Middle frontal gyrus (tissue), 1 donor: ENCODE measurements around the gene COL5A2.

Experiments used
- DNase-seq: peaks from one replicate; pipeline ENCODE4 v3.0.0-alpha.2; 2015; ENCODE audit warnings: low spot score; ENCODE audit errors: extremely low spot score

COL5A2 gene

DNA sequence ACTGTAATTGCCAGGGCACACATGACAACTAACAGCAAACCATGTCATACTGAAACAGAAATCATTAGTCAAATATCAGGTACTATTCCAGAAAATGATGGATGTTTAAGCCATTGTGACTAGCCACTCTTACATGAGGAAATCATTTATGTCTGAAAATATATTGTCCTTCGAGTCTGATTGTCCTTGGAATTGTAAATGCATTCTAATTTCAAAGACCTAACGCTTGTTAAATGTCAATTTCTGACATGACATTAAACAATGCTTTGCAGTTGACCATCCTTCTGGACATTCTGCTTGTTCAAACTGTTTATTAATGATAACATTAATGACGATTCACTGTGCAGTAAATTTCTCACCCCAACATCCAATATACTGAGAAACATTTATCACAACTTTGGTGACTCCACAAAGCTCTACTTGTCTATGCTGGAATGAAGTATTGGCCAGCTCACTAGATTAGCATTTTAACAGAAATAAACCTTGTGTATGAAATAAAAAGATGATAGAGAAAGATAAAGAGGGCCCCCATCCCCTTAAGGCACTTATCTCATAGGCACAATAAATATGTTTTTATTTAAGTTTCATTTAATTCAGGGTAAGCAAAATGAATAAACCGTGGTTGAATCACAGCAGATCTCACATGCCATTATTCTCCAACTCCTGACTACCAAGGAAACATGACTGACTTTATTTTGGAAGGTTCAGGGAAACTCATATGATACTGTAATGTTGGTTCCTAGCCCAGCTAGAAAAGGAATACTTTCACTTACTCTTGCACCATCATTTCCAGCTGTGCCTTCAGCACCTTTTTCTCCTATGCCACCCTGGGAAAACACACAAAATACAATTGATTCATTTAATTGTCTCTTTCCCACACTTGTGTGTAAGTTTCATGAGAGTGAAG is 123.1 kb downstream of the COL5A2 start:
- no peak for DNase-seq

DNA sequence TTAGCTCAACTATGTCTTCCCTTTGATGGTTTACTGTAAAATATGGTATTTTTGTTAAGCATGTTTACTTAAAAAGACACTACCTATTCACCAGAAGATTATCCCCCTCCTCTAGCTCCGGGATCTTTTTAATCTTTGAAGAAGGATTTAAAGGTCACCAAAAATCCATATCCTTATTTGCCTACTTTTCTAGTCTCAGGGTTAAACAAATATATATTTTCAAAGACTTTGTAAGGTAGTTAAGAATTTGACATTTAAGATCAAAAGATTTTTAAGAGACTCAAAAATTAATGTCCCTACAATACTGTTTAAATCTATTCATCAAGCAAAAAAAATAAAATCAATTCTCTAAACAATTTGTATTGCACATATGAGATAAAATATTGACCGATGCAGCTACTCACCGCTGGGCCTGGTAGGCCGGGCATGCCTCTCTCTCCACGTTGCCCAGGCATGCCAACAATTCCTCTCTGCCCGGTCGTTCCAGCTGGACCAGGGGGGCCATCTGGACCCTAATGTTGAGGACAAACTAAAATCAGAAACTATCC is 129.3 kb downstream of the COL5A2 start:
- no peak for DNase-seq

DNA sequence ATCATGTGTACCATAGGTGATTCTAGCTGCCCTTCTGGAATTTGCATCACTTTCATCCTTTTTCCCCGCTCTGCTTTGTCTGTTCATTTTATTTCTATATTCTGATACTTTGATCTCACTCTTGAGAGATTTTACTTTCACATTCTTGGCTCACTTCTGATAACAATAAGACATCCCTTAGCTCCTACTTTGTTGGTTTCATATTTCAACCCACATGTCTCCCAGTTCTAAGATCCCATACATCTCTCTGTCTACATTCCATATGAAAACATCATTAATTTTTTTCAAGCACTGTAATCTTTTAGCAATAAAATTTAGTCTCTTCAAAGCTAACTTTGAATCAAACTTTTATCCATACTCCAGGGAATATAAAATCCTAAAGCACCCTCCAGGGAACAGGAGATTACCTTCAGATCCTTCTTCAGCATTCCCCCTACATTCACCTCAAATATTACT is 129.8 kb downstream of the COL5A2 start:
- DNase-seq = no peak

- no peak for DNase-seq
Measured at GRCh38 chr2:189048189-189048588, 131.4 kb downstream of the COL5A2 start.

GRCh38 chr2:189047171-189047888 is 132.2 kb downstream of the COL5A2 start:
- DNase-seq = no peak

GRCh38 chr2:189046320-189046719 is 133.2 kb downstream of the COL5A2 start:
- DNase-seq = no peak

- DNase-seq = no peak
Measured at GRCh38 chr2:189045836-189046235, 133.7 kb downstream of the COL5A2 start.

- no peak for DNase-seq
Measured at GRCh38 chr2:189037518-189037917, 142.0 kb downstream of the COL5A2 start.

DNA sequence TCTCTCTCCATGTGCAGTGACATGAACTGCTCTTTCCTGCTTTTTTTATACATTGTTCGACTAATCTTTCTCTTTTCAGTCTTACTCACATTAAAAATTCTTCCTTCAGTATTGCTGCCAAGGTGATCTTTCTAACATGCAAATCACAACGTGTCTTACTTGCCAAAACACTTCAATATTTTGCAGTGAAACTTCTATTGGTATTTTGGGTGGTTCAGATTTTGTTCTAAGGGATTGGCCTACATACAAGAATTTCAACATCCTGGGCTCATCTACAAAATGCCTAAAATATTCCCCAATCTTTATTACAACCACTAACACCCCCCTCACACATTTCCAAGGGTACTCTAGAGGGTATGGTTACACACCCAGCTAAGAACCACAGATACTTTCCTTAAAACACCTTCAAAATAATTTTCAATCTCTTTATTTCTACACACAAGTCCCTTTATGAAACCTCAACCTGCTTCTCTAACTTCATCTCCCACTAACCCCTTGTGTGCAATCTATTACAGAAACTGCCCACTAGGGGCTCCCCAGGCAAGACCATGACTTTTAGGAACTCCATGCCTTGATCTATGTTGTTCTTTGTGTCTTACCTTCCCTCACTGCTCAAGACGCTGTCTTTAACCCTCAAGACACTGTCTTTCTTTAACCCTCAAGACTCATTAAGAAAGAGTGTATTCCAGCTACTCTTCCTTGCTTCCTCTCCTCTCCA is 154.5 kb downstream of the COL5A2 start:
- no peak for DNase-seq

GRCh38 chr2:189022492-189022891 is 157.1 kb downstream of the COL5A2 start:
- DNase-seq = no peak

- DNase-seq = no peak
Measured at GRCh38 chr2:189022053-189022481, 157.5 kb downstream of the COL5A2 start.

DNA sequence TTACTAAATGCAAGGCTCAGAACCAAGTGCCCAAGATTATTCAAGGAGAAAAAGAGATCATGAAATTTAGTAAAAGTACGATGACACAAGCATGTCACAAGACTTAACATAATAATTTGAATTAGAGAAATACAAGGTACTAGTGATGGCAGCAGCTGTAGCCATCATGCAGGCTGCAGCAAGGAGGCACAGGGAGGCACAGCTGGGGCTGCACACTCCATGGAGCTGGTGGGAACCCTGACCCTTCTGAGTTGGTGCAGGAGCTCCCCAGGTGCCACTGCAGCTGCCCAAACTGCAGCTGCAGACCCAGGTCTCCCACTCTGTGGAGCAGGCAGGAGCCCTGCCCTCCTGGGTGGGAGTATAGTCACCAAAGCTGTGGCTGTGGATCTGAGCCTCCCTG is 159.4 kb downstream of the COL5A2 start:
- DNase-seq = no peak

DNA sequence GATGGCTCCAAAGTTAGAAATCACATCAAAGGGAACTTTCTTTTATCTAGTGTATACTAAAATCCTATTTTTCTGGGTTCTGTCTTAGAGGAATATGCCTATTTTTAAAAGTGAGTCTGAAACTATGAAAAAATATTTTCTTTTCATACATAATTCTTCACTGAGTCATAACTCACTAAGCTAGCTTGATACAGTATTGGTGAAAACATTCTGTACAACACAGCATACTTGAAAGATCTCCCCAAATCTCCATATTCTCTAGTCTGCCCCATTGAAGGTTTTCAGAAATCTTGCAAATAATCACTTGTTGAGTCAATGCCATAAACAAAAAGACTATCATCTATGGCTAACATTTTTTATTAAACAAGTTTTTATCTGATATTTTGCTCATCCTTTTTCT is 160.9 kb downstream of the COL5A2 start:
- no peak for DNase-seq

- no peak for DNase-seq
Measured at GRCh38 chr2:189016311-189016861, 163.2 kb downstream of the COL5A2 start.

- DNase-seq = no peak
Measured at GRCh38 chr2:189015359-189015758, 164.2 kb downstream of the COL5A2 start.

DNA sequence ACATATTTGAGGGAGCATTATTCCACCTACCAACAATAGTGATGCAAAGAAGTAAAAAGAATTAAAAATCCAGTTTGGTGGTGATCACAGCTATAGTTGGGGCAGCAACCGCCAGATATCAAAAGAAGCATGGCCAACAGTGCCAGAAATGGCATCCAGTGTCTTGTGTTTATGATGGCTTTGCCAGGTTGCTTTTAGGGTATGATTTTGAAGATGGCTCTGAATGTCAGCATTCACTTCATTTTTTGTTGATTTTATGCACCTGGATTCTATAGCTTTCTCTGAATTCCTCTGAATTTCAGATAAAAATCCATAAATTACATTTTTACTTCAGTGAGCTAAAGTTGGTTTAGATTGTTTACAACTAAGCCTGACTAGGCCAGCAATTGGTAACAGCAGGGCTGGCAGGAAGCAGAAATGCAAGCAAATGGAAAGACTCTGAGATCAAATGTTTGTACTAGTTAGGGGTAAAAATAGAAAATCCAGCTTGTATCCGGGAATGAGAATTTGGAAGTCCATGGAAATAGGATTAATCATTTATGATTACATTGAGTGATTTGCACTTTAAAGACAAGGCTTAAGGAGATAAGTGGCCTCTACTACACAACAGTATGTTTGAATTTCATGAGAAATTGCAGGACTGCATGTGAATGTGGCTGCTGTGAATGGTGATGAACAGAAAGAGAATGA is 165.0 kb downstream of the COL5A2 start:
- DNase-seq = no peak

DNA sequence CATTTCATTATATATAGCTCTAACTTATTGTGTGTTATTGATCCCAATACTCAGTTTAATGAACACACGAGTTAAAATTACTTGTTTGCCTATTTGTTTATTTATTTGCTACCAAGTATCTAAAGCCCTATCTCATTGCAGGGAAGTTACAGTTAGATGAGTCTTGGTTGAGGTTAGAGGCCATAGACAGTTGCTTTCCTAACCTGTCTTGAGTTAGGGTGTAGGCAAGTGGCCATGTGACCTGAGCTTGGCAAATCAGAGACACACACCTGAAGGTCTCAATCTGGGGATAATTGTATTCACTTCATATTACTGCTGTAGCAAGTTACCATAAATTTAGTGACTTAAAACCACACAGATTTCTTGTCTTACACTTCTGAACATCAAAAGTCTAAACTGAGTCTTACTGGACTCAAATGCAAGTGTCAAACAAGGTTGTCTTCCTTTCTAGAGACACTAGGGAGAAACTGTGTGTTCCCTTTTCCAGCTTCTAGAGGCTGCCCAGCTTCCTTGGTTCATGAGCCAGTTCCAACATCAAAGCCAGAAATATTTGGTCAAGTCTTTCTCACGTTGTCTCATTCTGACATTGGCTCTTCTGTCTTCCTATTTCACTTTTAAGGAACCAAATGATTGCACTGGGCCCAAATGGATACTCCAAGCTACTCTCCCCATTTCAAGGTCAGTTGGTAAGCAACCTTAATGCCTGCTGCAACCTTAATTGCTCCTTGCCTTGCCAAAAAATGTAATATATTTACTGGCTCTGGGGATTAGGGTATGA is 165.7 kb downstream of the COL5A2 start:
- DNase-seq = no peak

GRCh38 chr2:189013031-189013430 is 166.5 kb downstream of the COL5A2 start:
- no peak for DNase-seq

- DNase-seq = no peak
Measured at GRCh38 chr2:189012351-189012750, 167.2 kb downstream of the COL5A2 start.

DNA sequence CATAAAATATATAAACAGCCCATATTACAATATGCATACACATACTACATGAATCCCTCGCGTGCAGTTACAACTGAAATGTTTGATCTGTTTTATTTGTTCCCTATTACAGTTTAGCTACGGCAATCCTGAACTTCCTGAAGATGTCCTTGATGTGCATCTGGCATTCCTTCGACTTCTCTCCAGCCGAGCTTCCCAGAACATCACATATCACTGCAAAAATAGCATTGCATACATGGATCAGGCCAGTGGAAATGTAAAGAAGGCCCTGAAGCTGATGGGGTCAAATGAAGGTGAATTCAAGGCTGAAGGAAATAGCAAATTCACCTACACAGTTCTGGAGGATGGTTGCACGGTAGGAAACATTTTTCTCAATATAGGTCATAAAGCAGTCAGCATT is 169.0 kb downstream of the COL5A2 start:
- DNase-seq = no peak
